Panc1 (cell line): ENCODE results near the gene PRKCZ.

Source experiments
- TF ChIP-seq, protein P1 (sequence below), 2 experiments: IDR thresholded peaks; 2 replicates each; pipeline ENCODE4 v1.6.1; 2011 to 2012; ENCODE audit warnings: low read depth in 2 of 2, control low read depth in 1 of 2, low read length in 1 of 2, mild to moderate bottlenecking in 1 of 2, moderate library complexity in 1 of 2; ENCODE audit not compliant: insufficient read depth in 1 of 2
- TF ChIP-seq, protein P2 (sequence below): fragments of 450-650 bp; IDR thresholded peaks from 2 replicates; pipeline ENCODE4 v1.5.1; 2017; ENCODE audit warnings: mild to moderate bottlenecking

DNA sequence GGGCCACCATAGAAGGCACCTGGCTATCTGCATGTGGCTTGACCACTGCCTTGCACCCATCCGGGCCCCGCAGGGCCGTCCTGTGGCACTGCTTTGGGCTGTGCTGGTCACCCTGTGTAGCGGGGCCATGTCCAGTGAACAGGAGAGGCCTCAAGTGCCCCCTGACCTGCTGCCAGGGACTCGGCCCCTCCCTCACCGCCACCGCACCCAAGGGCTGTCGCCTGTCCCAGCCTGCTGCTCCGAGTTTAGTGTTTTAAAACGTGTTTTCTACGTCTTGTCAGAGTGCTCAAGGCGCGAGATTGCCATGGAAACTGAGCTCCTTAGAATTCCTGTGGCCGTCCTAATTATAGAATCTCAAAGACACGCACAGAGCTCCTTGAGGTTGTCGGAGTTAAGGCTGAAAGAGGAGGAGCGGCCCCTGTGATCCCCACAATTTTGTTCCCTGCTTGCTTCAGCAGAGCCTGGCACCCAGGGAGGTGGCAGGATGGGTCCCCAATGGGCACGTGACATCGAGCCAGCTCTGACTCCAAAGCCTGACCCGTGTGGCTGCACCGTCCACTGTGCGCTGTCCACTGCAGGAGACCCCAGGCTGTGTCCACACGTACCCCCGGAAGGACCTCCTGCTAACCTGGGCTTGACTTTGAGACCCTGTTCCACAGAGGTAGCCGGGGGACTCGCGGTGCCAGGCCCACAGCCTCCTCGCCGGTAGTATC is 78.1 kb downstream of the PRKCZ start:
- TF ChIP-seq, protein P1, sequence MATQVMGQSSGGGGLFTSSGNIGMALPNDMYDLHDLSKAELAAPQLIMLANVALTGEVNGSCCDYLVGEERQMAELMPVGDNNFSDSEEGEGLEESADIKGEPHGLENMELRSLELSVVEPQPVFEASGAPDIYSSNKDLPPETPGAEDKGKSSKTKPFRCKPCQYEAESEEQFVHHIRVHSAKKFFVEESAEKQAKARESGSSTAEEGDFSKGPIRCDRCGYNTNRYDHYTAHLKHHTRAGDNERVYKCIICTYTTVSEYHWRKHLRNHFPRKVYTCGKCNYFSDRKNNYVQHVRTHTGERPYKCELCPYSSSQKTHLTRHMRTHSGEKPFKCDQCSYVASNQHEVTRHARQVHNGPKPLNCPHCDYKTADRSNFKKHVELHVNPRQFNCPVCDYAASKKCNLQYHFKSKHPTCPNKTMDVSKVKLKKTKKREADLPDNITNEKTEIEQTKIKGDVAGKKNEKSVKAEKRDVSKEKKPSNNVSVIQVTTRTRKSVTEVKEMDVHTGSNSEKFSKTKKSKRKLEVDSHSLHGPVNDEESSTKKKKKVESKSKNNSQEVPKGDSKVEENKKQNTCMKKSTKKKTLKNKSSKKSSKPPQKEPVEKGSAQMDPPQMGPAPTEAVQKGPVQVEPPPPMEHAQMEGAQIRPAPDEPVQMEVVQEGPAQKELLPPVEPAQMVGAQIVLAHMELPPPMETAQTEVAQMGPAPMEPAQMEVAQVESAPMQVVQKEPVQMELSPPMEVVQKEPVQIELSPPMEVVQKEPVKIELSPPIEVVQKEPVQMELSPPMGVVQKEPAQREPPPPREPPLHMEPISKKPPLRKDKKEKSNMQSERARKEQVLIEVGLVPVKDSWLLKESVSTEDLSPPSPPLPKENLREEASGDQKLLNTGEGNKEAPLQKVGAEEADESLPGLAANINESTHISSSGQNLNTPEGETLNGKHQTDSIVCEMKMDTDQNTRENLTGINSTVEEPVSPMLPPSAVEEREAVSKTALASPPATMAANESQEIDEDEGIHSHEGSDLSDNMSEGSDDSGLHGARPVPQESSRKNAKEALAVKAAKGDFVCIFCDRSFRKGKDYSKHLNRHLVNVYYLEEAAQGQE (IDR thresholded peaks at IDR 0.05; ENCODE audit: insufficient read depth in 1 of 2, low read depth in 2 of 2, low read length in 1 of 2) = no peak
- TF ChIP-seq, protein P2, sequence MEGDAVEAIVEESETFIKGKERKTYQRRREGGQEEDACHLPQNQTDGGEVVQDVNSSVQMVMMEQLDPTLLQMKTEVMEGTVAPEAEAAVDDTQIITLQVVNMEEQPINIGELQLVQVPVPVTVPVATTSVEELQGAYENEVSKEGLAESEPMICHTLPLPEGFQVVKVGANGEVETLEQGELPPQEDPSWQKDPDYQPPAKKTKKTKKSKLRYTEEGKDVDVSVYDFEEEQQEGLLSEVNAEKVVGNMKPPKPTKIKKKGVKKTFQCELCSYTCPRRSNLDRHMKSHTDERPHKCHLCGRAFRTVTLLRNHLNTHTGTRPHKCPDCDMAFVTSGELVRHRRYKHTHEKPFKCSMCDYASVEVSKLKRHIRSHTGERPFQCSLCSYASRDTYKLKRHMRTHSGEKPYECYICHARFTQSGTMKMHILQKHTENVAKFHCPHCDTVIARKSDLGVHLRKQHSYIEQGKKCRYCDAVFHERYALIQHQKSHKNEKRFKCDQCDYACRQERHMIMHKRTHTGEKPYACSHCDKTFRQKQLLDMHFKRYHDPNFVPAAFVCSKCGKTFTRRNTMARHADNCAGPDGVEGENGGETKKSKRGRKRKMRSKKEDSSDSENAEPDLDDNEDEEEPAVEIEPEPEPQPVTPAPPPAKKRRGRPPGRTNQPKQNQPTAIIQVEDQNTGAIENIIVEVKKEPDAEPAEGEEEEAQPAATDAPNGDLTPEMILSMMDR = no peak
